Duodenal mucosa (tissue), 2 donors: ENCODE measurements around the gene MAP2K1.
"Not testable (repeated sequence)": the region's sequence is repeated elsewhere in the genome, so short reads cannot be mapped to it uniquely, and the experiment has no call there.

Experiments
- H3K27ac ChIP-seq: one replicate; pipeline ENCODE4 v1.7.0; 2013; ENCODE audit warnings: low read depth, low read length
- H3K27me3 ChIP-seq, 2 donors: one replicate each; pipeline ENCODE4 v1.7.0; 2013; ENCODE audit warnings: low read length in 2 of 2, control low read depth in 1 of 2; ENCODE audit not compliant: insufficient read depth in 2 of 2, control insufficient read depth in 1 of 2
- H3K36me3 ChIP-seq, 2 donors: one replicate each; pipeline ENCODE4 v1.7.0; 2013; ENCODE audit warnings: low read length in 2 of 2, control low read depth in 1 of 2; ENCODE audit not compliant: insufficient read depth in 2 of 2, control insufficient read depth in 1 of 2
- H3K4me1 ChIP-seq, 2 donors: one replicate each; pipeline ENCODE4 v1.7.0; 2013; ENCODE audit warnings: low read length in 2 of 2, control low read depth in 1 of 2; ENCODE audit not compliant: insufficient read depth in 2 of 2, control insufficient read depth in 1 of 2
- H3K4me3 ChIP-seq, 2 donors: one replicate each; pipeline ENCODE4 v1.7.0; 2013; ENCODE audit warnings: low read length in 2 of 2, low read depth in 1 of 2
- H3K9ac ChIP-seq, 2 donors: one replicate each; pipeline ENCODE4 v1.7.0; 2013; ENCODE audit warnings: low read length in 2 of 2, low read depth in 1 of 2
- H3K9me3 ChIP-seq, 2 donors: one replicate each; pipeline ENCODE4 v1.7.0; 2013; ENCODE audit warnings: low read length in 2 of 2, control low read depth in 1 of 2; ENCODE audit not compliant: control insufficient read depth in 1 of 2

MAP2K1 gene

GRCh38 chr15:66452971-66453580 is 66.4 kb downstream of the MAP2K1 start:
- no peak overlapping the region for H3K27ac ChIP-seq
- no peak overlapping the region for H3K9ac ChIP-seq
- H3K27me3 ChIP-seq: no peaks in the 10 kb centered on the region
- H3K4me1 ChIP-seq: no peaks in the 10 kb centered on the region
- no peak overlapping the region for H3K4me3 ChIP-seq
- H3K36me3 ChIP-seq: peaks cover 3 to 4% of the 10 kb centered on the region in 2 donors
- H3K9me3 ChIP-seq: no peaks in the 10 kb centered on the region

DNA sequence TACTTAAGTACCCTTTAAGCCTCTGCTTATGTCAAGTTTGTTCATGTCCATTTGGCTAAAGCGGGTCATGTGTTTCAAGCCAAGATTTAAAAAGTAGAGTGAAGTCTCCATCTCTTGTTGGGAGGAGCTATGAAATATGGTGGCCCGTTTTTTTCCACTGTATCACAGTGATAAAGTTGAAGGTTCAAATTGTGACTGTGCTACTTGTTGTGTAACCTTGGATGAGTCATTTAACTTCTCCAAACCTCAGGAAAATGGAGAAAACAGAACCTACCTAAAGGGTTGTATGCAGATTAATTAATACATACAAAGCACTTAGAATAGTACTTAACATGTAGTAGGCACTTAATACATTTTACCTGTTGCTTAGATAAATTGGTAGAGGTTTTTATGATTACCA is 67.4 kb downstream of the MAP2K1 start:
- no peaks in the 10 kb centered on the region for H3K9me3 ChIP-seq
- no peaks in the 10 kb centered on the region for H3K27me3 ChIP-seq
- H3K9ac ChIP-seq: no peak overlapping the region
- H3K4me3 ChIP-seq: no peak overlapping the region
- H3K36me3 ChIP-seq: peaks cover 0 to 4% of the 10 kb centered on the region in 2 donors
- H3K4me1 ChIP-seq: no peaks in the 10 kb centered on the region
- H3K27ac ChIP-seq: no peak overlapping the region

- Histone ChIP-seq H3K4me3 (no peak overlapping the region), H3K36me3 (peaks cover 0 to 4% of the 10 kb centered on the region in 2 donors), H3K9me3 (no peaks in the 10 kb centered on the region), H3K27ac (no peak overlapping the region), H3K4me1 (no peaks in the 10 kb centered on the region), H3K9ac (no peak overlapping the region), H3K27me3 (no peaks in the 10 kb centered on the region)
Observed at GRCh38 chr15:66456211-66456610, 69.5 kb downstream of the MAP2K1 start.

- Histone ChIP-seq H3K4me1 (peaks cover 0 to 4% of the 10 kb centered on the region in 2 donors), H3K36me3 (peaks cover 0 to 4% of the 10 kb centered on the region in 2 donors), H3K4me3 (no peak overlapping the region), H3K27me3 (no peaks in the 10 kb centered on the region), H3K9ac (no peak overlapping the region), H3K27ac (no peak overlapping the region), H3K9me3 (no peaks in the 10 kb centered on the region)
Observed at GRCh38 chr15:66459818-66460615, 73.3 kb downstream of the MAP2K1 start.

- H3K27ac ChIP-seq, H3K27me3 ChIP-seq, H3K4me1 ChIP-seq, H3K9me3 ChIP-seq, H3K36me3 ChIP-seq, H3K9ac ChIP-seq, H3K4me3 ChIP-seq: not testable (repeated sequence)
Observed at GRCh38 chr15:66461294-66461693, 74.6 kb downstream of the MAP2K1 start.

DNA sequence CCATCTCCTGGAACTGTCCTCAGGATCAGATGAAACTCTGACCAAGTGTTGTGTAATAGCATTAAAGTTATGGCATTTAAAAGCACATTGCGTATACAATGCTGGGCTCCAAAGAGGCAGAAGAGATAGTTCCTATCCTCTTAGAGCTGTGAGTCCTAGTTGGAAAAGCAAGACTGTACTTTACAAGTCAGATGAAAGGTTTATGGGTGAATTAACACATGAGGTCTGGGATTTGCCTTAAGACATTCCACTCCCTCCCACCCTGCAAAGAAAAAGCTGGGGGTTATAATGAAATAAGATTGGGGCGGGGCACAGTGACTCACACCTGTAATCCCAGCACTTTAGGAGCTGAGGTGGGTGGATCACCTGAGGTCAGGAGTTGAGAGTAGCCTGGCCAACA is 75.2 kb downstream of the MAP2K1 start:
- Histone ChIP-seq H3K4me3 (no peak overlapping the region), H3K9ac (no peak overlapping the region), H3K27ac (no peak overlapping the region), H3K9me3 (no peaks in the 10 kb centered on the region), H3K36me3 (no peaks in the 10 kb centered on the region), H3K27me3 (no peaks in the 10 kb centered on the region), H3K4me1 (peaks cover 0 to 4% of the 10 kb centered on the region in 2 donors)

GRCh38 chr15:66462627-66463026 is 75.9 kb downstream of the MAP2K1 start:
- no peaks in the 10 kb centered on the region for H3K9me3 ChIP-seq
- H3K27ac ChIP-seq: no peak overlapping the region
- no peaks in the 10 kb centered on the region for H3K27me3 ChIP-seq
- H3K4me3 ChIP-seq: no peak overlapping the region
- no peaks in the 10 kb centered on the region for H3K36me3 ChIP-seq
- H3K9ac ChIP-seq: no peak overlapping the region
- peaks cover 0 to 4% of the 10 kb centered on the region in 2 donors for H3K4me1 ChIP-seq

DNA sequence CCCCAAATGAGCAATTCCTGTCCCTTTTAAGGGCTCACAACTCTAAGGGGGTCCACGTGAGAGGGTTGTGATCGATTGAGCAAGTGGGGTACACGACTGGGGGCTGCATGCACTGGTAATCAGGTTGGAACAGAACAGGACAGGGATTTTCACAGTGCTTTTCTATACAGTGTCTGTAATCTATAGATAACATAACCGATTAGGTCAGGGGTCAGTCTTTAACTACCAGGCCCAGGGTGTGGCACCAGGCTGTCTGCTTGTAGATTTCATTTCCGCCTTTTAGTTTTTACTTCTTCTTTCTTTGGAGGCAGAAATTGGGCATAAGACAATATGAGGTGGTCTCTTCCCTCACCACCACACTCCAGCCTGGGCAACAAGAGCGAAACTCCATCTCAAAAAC is 78.6 kb downstream of the MAP2K1 start:
- not testable (repeated sequence) for H3K4me1 ChIP-seq, H3K27me3 ChIP-seq, H3K36me3 ChIP-seq, H3K9me3 ChIP-seq, H3K4me3 ChIP-seq, H3K9ac ChIP-seq, H3K27ac ChIP-seq

GRCh38 chr15:66467162-66468040 is 80.7 kb downstream of the MAP2K1 start:
- not testable (repeated sequence) for H3K9me3 ChIP-seq, H3K4me3 ChIP-seq, H3K4me1 ChIP-seq, H3K27me3 ChIP-seq, H3K27ac ChIP-seq, H3K36me3 ChIP-seq, H3K9ac ChIP-seq

- not testable (repeated sequence) for H3K9ac ChIP-seq, H3K27me3 ChIP-seq, H3K27ac ChIP-seq
Observed at GRCh38 chr15:66470825-66471224, 84.1 kb downstream of the MAP2K1 start.

More at GRCh38 chr15:66470825-66471224, 84.1 kb downstream of the MAP2K1 start:
- H3K4me1 ChIP-seq, H3K9me3 ChIP-seq, H3K36me3 ChIP-seq, H3K4me3 ChIP-seq: not testable (repeated sequence)
